Activated T-helper 1 cell treated with anti-CD3 and anti-CD28 coated beads, Interleukin-12 subunit alpha, Interleukin-12 subunit beta, Interleukin-2, Interleukin-4 antibody, amounts not matched to agents 30 ng/mL and 10 ng/mL and 1 ng/mL, durations not matched to agents 14 hours and 24 hours and 36 hours (primary cell): ENCODE data around the gene ANKRD65. TPM values are rescaled to one million over a fixed set of nuclear protein-coding genes. Genes with fewer than 3 reads are reported as not detected.
"Not testable (repeated sequence)": the region's sequence is repeated elsewhere in the genome, so short reads cannot be mapped to it uniquely, and the experiment has no call there.

Experiments used
- DNase-seq: peaks from one replicate; pipeline ENCODE4 v3.0.0; 2021; ENCODE audit warnings: low spot score
- H3K27ac Mint-ChIP-seq: one replicate; pipeline ENCODE4 v1.8.0; 2021; ENCODE audit warnings: mild to moderate bottlenecking, mixed read lengths
- H3K27me3 Mint-ChIP-seq: one replicate; pipeline ENCODE4 v1.8.0; 2022; ENCODE audit warnings: mild to moderate bottlenecking, moderate library complexity, mixed read lengths; ENCODE audit not compliant: insufficient read depth
- H3K36me3 Mint-ChIP-seq: one replicate; pipeline ENCODE4 v1.8.0; 2021; ENCODE audit warnings: low read depth, mixed read lengths
- H3K4me1 Mint-ChIP-seq: one replicate; pipeline ENCODE4 v1.8.0; 2021; ENCODE audit warnings: low read depth, mixed read lengths
- H3K4me3 Mint-ChIP-seq: one replicate; pipeline ENCODE4 v1.8.0; 2021; ENCODE audit warnings: mild to moderate bottlenecking, moderate library complexity, mixed read lengths
- H3K9me3 Mint-ChIP-seq: one replicate; pipeline ENCODE4 v1.8.0; 2021; ENCODE audit warnings: mixed read lengths
- intact Hi-C: fragments of 100-400 bp; cut with micrococcal nuclease; formaldehyde crosslinking; loops from one replicate; pipeline ENCODE4 v1.15.1; 2024
- total RNA-seq: library from RNA; stranded (reverse); gene quantifications from 2 replicates; pipeline ENCODE4 v1.2.3, GENCODE V29; 2022

ANKRD65 gene
- 0.10 TPM in 1 of 2 replicates, not detected in the other for total RNA-seq

GRCh38 chr1:1421147-1421906 lies at the start of gene ANKRD65:
Gene ANKRD65 (minus strand): TSS chr1:1421276. CDS start chr1:1421005, 271 bp downstream.
- Mint-ChIP-seq H3K4me1 (peaks cover 10% of the 10 kb centered on the region), H3K4me3 (no peak within 1 kb of the TSS), H3K27me3 (peaks cover 9% of the 10 kb centered on the region), H3K9me3 (no peaks in the 10 kb centered on the region), H3K36me3 (no peaks in the 10 kb centered on the region), H3K27ac (no peak within 1 kb of the TSS)
- intact Hi-C loops, result no loop called here
- DNase-seq, result no peak

GRCh38 chr1:1468196-1468985 lies 47.3 kb upstream of the ANKRD65 start:
- DNase-seq, H3K27me3 Mint-ChIP-seq, H3K27ac Mint-ChIP-seq, H3K9me3 Mint-ChIP-seq, intact Hi-C loops, H3K36me3 Mint-ChIP-seq, H3K4me3 Mint-ChIP-seq: not testable (repeated sequence)
- H3K4me1 Mint-ChIP-seq, result peaks cover 10% of the 10 kb centered on the region

- Mint-ChIP-seq H3K27me3 (no peaks in the 10 kb centered on the region), H3K27ac (no peak overlapping the region), H3K9me3 (no peaks in the 10 kb centered on the region), H3K4me1 (no peaks in the 10 kb centered on the region), H3K4me3 (no peak overlapping the region), H3K36me3 (no peaks in the 10 kb centered on the region)
- intact Hi-C loops, result no loop called here
- DNase-seq, result no peak
These were observed 42.2 kb upstream of the ANKRD65 start for GRCh38 chr1:1463312-1463711.

- no peak overlapping the region for H3K4me3 Mint-ChIP-seq
- H3K4me1 Mint-ChIP-seq, result no peaks in the 10 kb centered on the region
- H3K9me3 Mint-ChIP-seq, result no peaks in the 10 kb centered on the region
- H3K36me3 Mint-ChIP-seq, result no peaks in the 10 kb centered on the region
- DNase-seq, result no peak
- intact Hi-C loops, result no loop called here
- H3K27ac Mint-ChIP-seq, result no peak overlapping the region
- H3K27me3 Mint-ChIP-seq, result no peaks in the 10 kb centered on the region
These were observed 41.4 kb upstream of the ANKRD65 start for GRCh38 chr1:1462318-1462966.

- Mint-ChIP-seq H3K27me3 (no peaks in the 10 kb centered on the region), H3K9me3 (no peaks in the 10 kb centered on the region), H3K4me1 (no peaks in the 10 kb centered on the region), H3K4me3 (no peak overlapping the region), H3K27ac (no peak overlapping the region), H3K36me3 (no peaks in the 10 kb centered on the region)
- intact Hi-C loops, result no loop called here
- DNase-seq, result no peak
These were observed 40.7 kb upstream of the ANKRD65 start for GRCh38 chr1:1461721-1462317.

- H3K36me3 Mint-ChIP-seq, result no peaks in the 10 kb centered on the region
- no peaks in the 10 kb centered on the region for H3K4me1 Mint-ChIP-seq
- H3K9me3 Mint-ChIP-seq, result no peaks in the 10 kb centered on the region
- DNase-seq, result no peak
- intact Hi-C loops, result no loop called here
- H3K27ac Mint-ChIP-seq, result no peak overlapping the region
- H3K4me3 Mint-ChIP-seq, result no peak overlapping the region
- no peaks in the 10 kb centered on the region for H3K27me3 Mint-ChIP-seq
These were observed 39.6 kb upstream of the ANKRD65 start for GRCh38 chr1:1460540-1461130.

- intact Hi-C loops, H3K9me3 Mint-ChIP-seq, H3K27ac Mint-ChIP-seq, H3K4me3 Mint-ChIP-seq, H3K4me1 Mint-ChIP-seq, DNase-seq, H3K36me3 Mint-ChIP-seq, H3K27me3 Mint-ChIP-seq: not testable (repeated sequence)
These were observed 38.6 kb upstream of the ANKRD65 start for GRCh38 chr1:1459711-1460110.

GRCh38 chr1:1459156-1459555 lies 38.1 kb upstream of the ANKRD65 start:
- H3K9me3 Mint-ChIP-seq, H3K27ac Mint-ChIP-seq, H3K36me3 Mint-ChIP-seq, DNase-seq, H3K27me3 Mint-ChIP-seq, intact Hi-C loops, H3K4me1 Mint-ChIP-seq, H3K4me3 Mint-ChIP-seq: not testable (repeated sequence)

- intact Hi-C loops, H3K9me3 Mint-ChIP-seq, H3K27ac Mint-ChIP-seq, H3K36me3 Mint-ChIP-seq, H3K4me1 Mint-ChIP-seq, H3K4me3 Mint-ChIP-seq, H3K27me3 Mint-ChIP-seq, DNase-seq: not testable (repeated sequence)
These were observed 35.7 kb upstream of the ANKRD65 start for GRCh38 chr1:1456683-1457255.

- H3K27ac Mint-ChIP-seq, H3K4me3 Mint-ChIP-seq, H3K4me1 Mint-ChIP-seq, DNase-seq, intact Hi-C loops, H3K36me3 Mint-ChIP-seq, H3K27me3 Mint-ChIP-seq, H3K9me3 Mint-ChIP-seq: not testable (repeated sequence)
These were observed 34.9 kb upstream of the ANKRD65 start for GRCh38 chr1:1455934-1456333.

- H3K36me3 Mint-ChIP-seq, result no peaks in the 10 kb centered on the region
- intact Hi-C loops, result no loop called here
- no peaks in the 10 kb centered on the region for H3K9me3 Mint-ChIP-seq
- H3K27ac Mint-ChIP-seq, result no peak overlapping the region
- no peak overlapping the region for H3K4me3 Mint-ChIP-seq
- H3K27me3 Mint-ChIP-seq, result no peaks in the 10 kb centered on the region
- no peak for DNase-seq
- no peaks in the 10 kb centered on the region for H3K4me1 Mint-ChIP-seq
These were observed 34.3 kb upstream of the ANKRD65 start for GRCh38 chr1:1455366-1455884.
